IMR-90 (cell line): ENCODE data around the gene SH2B2. TPM values are rescaled to one million over a fixed set of nuclear protein-coding genes. Genes with fewer than 3 reads are reported as not detected.

Source experiments
- ATAC-seq: fragments of 200-7000 bp; cut with Tn5 transposase; 2 replicates; pipeline ENCODE4 v1.9.1; 2020; ENCODE audit warnings: low read depth, mild to moderate bottlenecking, moderate library complexity
- BruUV-seq: library from RNA; stranded (reverse); fragments of 400-500 nt; replicated peaks from 2 replicates; lab custom pipeline; 2021; lab: Mats Ljungman, UMichigan
- CTCF ChIA-PET: fragments of 300-600 bp; formaldehyde crosslinking; extraction: SDS; loops from one replicate; lab custom pipeline; 2021; ENCODE audit warnings: antibody characterized with exemption; lab: Yijun Ruan, JAX
- POLR2A ChIA-PET: fragments of 300-600 bp; sonication (Branson Sonifier 250); formaldehyde crosslinking; loops from one replicate; lab custom pipeline; 2022; ENCODE audit warnings: antibody characterized with exemption; ENCODE audit not compliant: unreplicated experiment; lab: Charles Lee
- DNase-seq: peaks from one replicate; pipeline ENCODE4 v3.0.0; 2013
- H2AFZ ChIP-seq: replicated peaks from 2 replicates; pipeline ENCODE3; 2013; ENCODE audit warnings: low read length, mild to moderate bottlenecking; ENCODE audit not compliant: poor library complexity
- H2AK5ac ChIP-seq: 2 replicates; pipeline ENCODE4 v1.6.1; 2013; ENCODE audit warnings: low read depth, low read length, inconsistent platforms
- H2AK9ac ChIP-seq: replicated peaks from 2 replicates; pipeline ENCODE3; 2013; ENCODE audit warnings: mild to moderate bottlenecking, low read depth, low read length, moderate library complexity; ENCODE audit not compliant: poor library complexity
- H2BK120ac ChIP-seq: 2 replicates; pipeline ENCODE4 v1.6.1; 2013; ENCODE audit warnings: low read depth, low read length, inconsistent platforms
- H2BK15ac ChIP-seq: 3 replicates; pipeline ENCODE4 v1.6.1; 2013; ENCODE audit warnings: low read depth, low read length, inconsistent platforms
- H2BK20ac ChIP-seq: 2 replicates; pipeline ENCODE4 v1.6.1; 2013; ENCODE audit warnings: low read depth, mild to moderate bottlenecking, inconsistent platforms, low read length, moderate library complexity
- H2BK5ac ChIP-seq: 2 replicates; pipeline ENCODE4 v1.6.1; 2013; ENCODE audit warnings: mild to moderate bottlenecking, low read depth, low read length, inconsistent platforms; ENCODE audit not compliant: poor library complexity, severe bottlenecking
- H3K14ac ChIP-seq: replicated peaks from 2 replicates; pipeline ENCODE4 v1.6.1; 2013; ENCODE audit warnings: low read depth, low read length, inconsistent platforms
- H3K18ac ChIP-seq: 2 replicates; pipeline ENCODE4 v1.6.1; 2013; ENCODE audit warnings: low read depth, low read length, control low read depth
- H3K23ac ChIP-seq: 2 replicates; pipeline ENCODE4 v1.6.1; 2013; ENCODE audit warnings: low read depth, low read length, inconsistent platforms
- H3K27ac ChIP-seq: 2 replicates; pipeline ENCODE4 v1.5.1; 2013; ENCODE audit warnings: mild to moderate bottlenecking, control low read depth, low read length; ENCODE audit not compliant: insufficient read depth
- H3K27me3 ChIP-seq: 2 replicates; pipeline ENCODE4 v1.6.1; 2013; ENCODE audit warnings: low read length; ENCODE audit not compliant: control insufficient read depth, insufficient read depth
- H3K36me3 ChIP-seq: 2 replicates; pipeline ENCODE4 v1.6.1; 2013; ENCODE audit warnings: low read length, mixed read lengths; ENCODE audit not compliant: control insufficient read depth, insufficient read depth
- H3K4ac ChIP-seq: 2 replicates; pipeline ENCODE4 v1.6.1; 2013; ENCODE audit warnings: low read depth, low read length, inconsistent platforms
- H3K4me1 ChIP-seq: 2 replicates; pipeline ENCODE4 v1.6.1; 2013; ENCODE audit warnings: low read length, mixed read lengths; ENCODE audit not compliant: control insufficient read depth, insufficient read depth
- H3K4me2 ChIP-seq: 2 replicates; pipeline ENCODE4 v1.6.1; 2013; ENCODE audit warnings: low read depth, mild to moderate bottlenecking, control low read depth, low read length, moderate library complexity
- H3K4me3 ChIP-seq: 2 replicates; pipeline ENCODE4 v1.5.1; 2013; ENCODE audit warnings: low read depth, mild to moderate bottlenecking, control low read depth, low read length, moderate library complexity; ENCODE audit not compliant: insufficient read depth
- H3K56ac ChIP-seq: 2 replicates; pipeline ENCODE4 v1.6.1; 2013; ENCODE audit warnings: low read length, inconsistent platforms; ENCODE audit not compliant: insufficient read depth; ENCODE audit errors: extremely low read depth
- H3K79me1 ChIP-seq, 2 experiments: 2 replicates each; pipeline ENCODE4 v1.6.1; 2013; ENCODE audit warnings: low read length in 2 of 2, inconsistent platforms in 1 of 2, low read depth in 1 of 2
- H3K9ac ChIP-seq: 2 replicates; pipeline ENCODE4 v1.6.1; 2013; ENCODE audit warnings: low read depth, low read length, control low read depth
- H3K9me1 ChIP-seq: 2 replicates; pipeline ENCODE4 v1.6.1; 2013; ENCODE audit warnings: low read length, inconsistent platforms; ENCODE audit not compliant: insufficient read depth
- H3K9me3 ChIP-seq: 2 replicates; pipeline ENCODE4 v1.6.1; 2013; ENCODE audit warnings: low read length; ENCODE audit not compliant: control insufficient read depth, insufficient read depth
- H4K20me1 ChIP-seq: 2 replicates; pipeline ENCODE4 v1.6.1; 2013; ENCODE audit warnings: low read length, inconsistent platforms; ENCODE audit not compliant: insufficient read depth
- H4K5ac ChIP-seq: 2 replicates; pipeline ENCODE4 v1.6.1; 2013; ENCODE audit warnings: mild to moderate bottlenecking, low read depth, low read length, control low read depth
- H4K8ac ChIP-seq, 2 experiments: 2 replicates each; pipeline ENCODE4 v1.6.1; 2013; ENCODE audit warnings: low read depth in 2 of 2, low read length in 2 of 2, control low read depth in 1 of 2, inconsistent platforms in 1 of 2
- H4K91ac ChIP-seq: 2 replicates; pipeline ENCODE4 v1.6.1; 2013; ENCODE audit warnings: low read depth, low read length, inconsistent platforms; ENCODE audit not compliant: insufficient read depth
- CEBPB ChIP-seq: IDR thresholded peaks from 2 replicates; pipeline ENCODE4 v1.6.1; 2012; ENCODE audit warnings: low read depth, low read length, improper control_type of control experiment
- CHD1 ChIP-seq: IDR thresholded peaks from 2 replicates; pipeline ENCODE4 v1.6.1; 2012; ENCODE audit warnings: low read depth, low read length, improper control_type of control experiment
- ELK1 ChIP-seq: fragments of 150-350 bp; IDR thresholded peaks from 2 replicates; pipeline ENCODE4 v1.6.1; 2016; ENCODE audit warnings: low read depth, mild to moderate bottlenecking, low read length, moderate library complexity, borderline replicate concordance
- FOS ChIP-seq: fragments of 150-350 bp; IDR thresholded peaks from 2 replicates; pipeline ENCODE4 v1.6.1; 2016; ENCODE audit warnings: low read depth, low read length
- MAFK ChIP-seq: IDR thresholded peaks from 2 replicates; pipeline ENCODE4 v1.6.1; 2012; ENCODE audit warnings: low read depth, low read length, improper control_type of control experiment
- MAZ ChIP-seq: IDR thresholded peaks from 2 replicates; pipeline ENCODE4 v1.6.1; 2012; ENCODE audit warnings: low read depth, mild to moderate bottlenecking, low read length, improper control_type of control experiment, moderate library complexity, borderline replicate concordance
- MXI1 ChIP-seq: IDR thresholded peaks from 2 replicates; pipeline ENCODE4 v1.6.1; 2012; ENCODE audit warnings: low read depth, mild to moderate bottlenecking, low read length, moderate library complexity, borderline replicate concordance
- NFE2L2 ChIP-seq: fragments of 150-350 bp; IDR thresholded peaks from 2 replicates; pipeline ENCODE4 v1.6.1; 2016; ENCODE audit warnings: low read depth, mild to moderate bottlenecking, low read length
- RCOR1 ChIP-seq: IDR thresholded peaks from 2 replicates; pipeline ENCODE4 v1.6.1; 2012; ENCODE audit warnings: mild to moderate bottlenecking, low read length, improper control_type of control experiment; ENCODE audit not compliant: insufficient replicate concordance
- RFX5 ChIP-seq: IDR thresholded peaks from 2 replicates; pipeline ENCODE4 v1.8.0; 2012; ENCODE audit warnings: low read depth, mild to moderate bottlenecking, low read length, moderate library complexity
- WGBS, 2 experiments: methylation state at CpG; one replicate each; pipeline versions ENCODE4 v1.1.5 to v1.1.7; 2013; ENCODE audit warnings: missing lambda C conversion rate in 2 of 2; ENCODE audit not compliant: insufficient read length in 1 of 2; ENCODE audit errors: extremely low coverage in 2 of 2; 5-methylcytosine and 5-hydroxymethylcytosine counted together
- dilution Hi-C: fragments of 300-500 bp; cut with HindIII; formaldehyde crosslinking; loops from one replicate; pipeline ENCODE4 v1.14.3; 2018; ENCODE audit warnings: low sequenced_read_pairs; ENCODE audit not compliant: unreplicated experiment
- in situ Hi-C: fragments of 300-500 bp; cut with MboI; formaldehyde crosslinking; loops from 3 replicates; pipeline ENCODE4 v1.14.3; 2019; ENCODE audit warnings: low sequenced_read_pairs, inconsistent platforms, mixed read lengths
- intact Hi-C: fragments of 100-400 bp; cut with micrococcal nuclease; formaldehyde crosslinking; loops from 2 replicates; pipeline ENCODE4 v1.10.0; 2022
- polyA plus RNA-seq, 3 experiments: library from polyadenylated mRNA; depleted of rRNA; stranded (reverse); fragments of >200 nt; gene quantifications; 2 replicates each; pipeline ENCODE4 v1.2.3, GENCODE V29; 2012; ENCODE audit warnings: low replicate concordance in 1 of 3
- total RNA-seq: library from RNA; depleted of rRNA; stranded (reverse); fragments of >200 nt; gene quantifications from 2 replicates; pipeline ENCODE4 v1.2.3, GENCODE V29; 2012
- TF ChIP-seq, protein P1 (sequence below): fragments of 150-350 bp; IDR thresholded peaks from 2 replicates; pipeline ENCODE4 v1.6.1; 2017; ENCODE audit warnings: mild to moderate bottlenecking, antibody characterized with exemption, low read length, low read depth

The SH2B2 gene
- total and polyA plus RNA-seq, 2 of the 4 experiments (the other 2 are of a cell fraction), result 0.36 to 0.99 TPM

GRCh38 chr7:102271158-102271798 lies 15.4 kb upstream of the SH2B2 start:
- Histone ChIP-seq H4K5ac (no peak overlapping the region), H4K20me1 (peaks cover 6% of the 10 kb centered on the region; the same call in 1 of the 2 replicates), H3K23ac (no peak overlapping the region), H3K18ac (no peak overlapping the region), H3K9ac (no peak overlapping the region), H4K8ac (no peak overlapping the region), H3K9me3 (no peaks in the 10 kb centered on the region), H3K4me2 (no peak overlapping the region), H2BK5ac (no peak overlapping the region), H2AK9ac (no peak overlapping the region), H4K91ac (no peak overlapping the region), H3K14ac (no peak overlapping the region), H3K4ac (no peak overlapping the region), H3K9me1 (peaks cover 4% of the 10 kb centered on the region; the same call in 1 of the 2 replicates), H2AFZ (no peak overlapping the region), H3K79me1 (no peaks in the 10 kb centered on the region), H2BK120ac (no peak overlapping the region), H3K36me3 (no peaks in the 10 kb centered on the region), H2AK5ac (no peak overlapping the region), H3K56ac (no peak overlapping the region), H3K4me3 (no peak overlapping the region), H2BK20ac (no peak overlapping the region), H2BK15ac (no peak overlapping the region), H3K4me1 (peaks cover 12% of the 10 kb centered on the region), H3K27me3 (no peaks in the 10 kb centered on the region), H3K27ac (no peak overlapping the region)
- BruUV-seq, result no TSS peak
- in situ Hi-C loops, result loop anchor here (5.0 to 25.0 kb wide), 2 partner anchors 729 to 909 kb away; partner anchors contain the start of gene COL26A1
- intact Hi-C loops, result no loop called here
- no peak for ATAC-seq
- CTCF ChIA-PET, result interaction anchor here (0.5 to 3.5 kb wide), 3 partner anchors 728 to 1990 kb away, joined by 3 to 11 read pairs (median 3); no protein-coding TSS in a partner anchor
- whole genome bisulfite sequencing, 2 experiments, result 94% methylated on average over 6 of the region's 10 CpGs; no CpG with 5 or more reads in 1 of the 2 experiments
- no peak for DNase-seq
- POLR2A ChIA-PET, result interaction anchor here (0.6 kb wide), 1 partner anchor 65 kb away, joined by 5 read pairs; no protein-coding TSS in a partner anchor
- TF ChIP-seq RCOR1 (no peak), FOS (no peak), CHD1 (no peak), RFX5 (no peak), MAZ (no peak), NFE2L2 (no peak), CEBPB (no peak), MXI1 (no peak), ELK1 (no peak), MAFK (no peak)
- TF ChIP-seq, protein P1, sequence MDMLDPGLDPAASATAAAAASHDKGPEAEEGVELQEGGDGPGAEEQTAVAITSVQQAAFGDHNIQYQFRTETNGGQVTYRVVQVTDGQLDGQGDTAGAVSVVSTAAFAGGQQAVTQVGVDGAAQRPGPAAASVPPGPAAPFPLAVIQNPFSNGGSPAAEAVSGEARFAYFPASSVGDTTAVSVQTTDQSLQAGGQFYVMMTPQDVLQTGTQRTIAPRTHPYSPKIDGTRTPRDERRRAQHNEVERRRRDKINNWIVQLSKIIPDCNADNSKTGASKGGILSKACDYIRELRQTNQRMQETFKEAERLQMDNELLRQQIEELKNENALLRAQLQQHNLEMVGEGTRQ, result no peak
- dilution Hi-C loops, result no loop called here
